ENCODE measurements around the gene GAA.

Gene GAA

DNA sequence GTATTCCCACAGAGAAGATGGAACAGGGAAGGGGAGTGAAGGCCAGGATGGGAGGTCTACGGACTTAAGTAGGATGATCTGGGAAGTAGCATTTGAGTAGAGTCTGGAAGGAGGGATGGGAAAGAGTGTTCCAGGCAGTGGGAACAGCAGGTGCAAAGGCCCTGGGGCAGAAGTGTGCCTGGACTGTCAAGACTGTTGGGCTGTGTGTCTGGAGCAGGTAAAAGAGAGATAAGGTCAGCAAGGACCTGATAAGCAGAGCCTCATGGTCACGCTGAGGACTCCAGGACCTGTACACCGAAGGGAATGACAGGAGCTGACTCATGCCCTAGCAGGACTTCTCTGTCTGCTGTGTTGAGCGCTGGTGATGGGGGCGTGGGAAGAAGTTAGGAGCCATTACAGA, 67.7 kb downstream of the GAA start:
- H3K27ac ChIP-seq (ENCODE audit: low read depth, low read length) = no peak overlapping the region

More for the DNA sequence above, 67.7 kb downstream of the GAA start:
- Histone ChIP-seq H3K36me3 (ENCODE audit: low read length) (no peaks in the 10 kb centered on the region), H4K20me1 (ENCODE audit: low read depth, low read length) (no peaks in the 10 kb centered on the region), H3K9me2 (replicated peaks; ENCODE audit: insufficient read depth, low read length) (no peaks in the 10 kb centered on the region), H3K9ac (ENCODE audit: low read length) (no peak overlapping the region), H3K79me2 (ENCODE audit: insufficient read depth, low read length) (no peaks in the 10 kb centered on the region), H3K4me3 (ENCODE audit: insufficient read depth, low read length, poor library complexity, severe bottlenecking) (no peak overlapping the region), H3F3A (ENCODE audit: insufficient read depth) (no peaks in the 10 kb centered on the region), H2AFZ (ENCODE audit: low read depth, low read length, severe bottlenecking) (no peak overlapping the region), H3K4me2 (ENCODE audit: low read depth, low read length, poor library complexity, severe bottlenecking) (no peak overlapping the region), H3K9me3 (ENCODE audit: insufficient read depth, low read length) (no peaks in the 10 kb centered on the region), H3K27me3 (ENCODE audit: low read length) (no peaks in the 10 kb centered on the region)
- no peak for TF ChIP-seq EZH2phosphoT487 (conservative IDR thresholded peaks at IDR 0.05; ENCODE audit: low read length)
- TF ChIP-seq, protein P1, sequence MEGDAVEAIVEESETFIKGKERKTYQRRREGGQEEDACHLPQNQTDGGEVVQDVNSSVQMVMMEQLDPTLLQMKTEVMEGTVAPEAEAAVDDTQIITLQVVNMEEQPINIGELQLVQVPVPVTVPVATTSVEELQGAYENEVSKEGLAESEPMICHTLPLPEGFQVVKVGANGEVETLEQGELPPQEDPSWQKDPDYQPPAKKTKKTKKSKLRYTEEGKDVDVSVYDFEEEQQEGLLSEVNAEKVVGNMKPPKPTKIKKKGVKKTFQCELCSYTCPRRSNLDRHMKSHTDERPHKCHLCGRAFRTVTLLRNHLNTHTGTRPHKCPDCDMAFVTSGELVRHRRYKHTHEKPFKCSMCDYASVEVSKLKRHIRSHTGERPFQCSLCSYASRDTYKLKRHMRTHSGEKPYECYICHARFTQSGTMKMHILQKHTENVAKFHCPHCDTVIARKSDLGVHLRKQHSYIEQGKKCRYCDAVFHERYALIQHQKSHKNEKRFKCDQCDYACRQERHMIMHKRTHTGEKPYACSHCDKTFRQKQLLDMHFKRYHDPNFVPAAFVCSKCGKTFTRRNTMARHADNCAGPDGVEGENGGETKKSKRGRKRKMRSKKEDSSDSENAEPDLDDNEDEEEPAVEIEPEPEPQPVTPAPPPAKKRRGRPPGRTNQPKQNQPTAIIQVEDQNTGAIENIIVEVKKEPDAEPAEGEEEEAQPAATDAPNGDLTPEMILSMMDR (IDR thresholded peaks at IDR 0.05; ENCODE audit: insufficient read depth, low read length, poor library complexity, severe bottlenecking) = no peak
